Sigmoid colon (tissue), 4 donors: Measurements from ENCODE around the gene TWNK.

Experiments
- CTCF ChIP-seq, 4 experiments: fragments of 450-650 bp in 3 of 4; fragments of 200-600 bp in 1 of 4; IDR thresholded peaks; one replicate each; pipeline ENCODE4 v1.5.1; 2016 to 2019; ENCODE audit warnings: antibody characterized with exemption in 4 of 4, mild to moderate bottlenecking in 3 of 4, moderate library complexity in 2 of 4
- EP300 ChIP-seq, 4 donors: sonication (generic); formaldehyde crosslinking; IDR thresholded peaks; one replicate each; pipeline ENCODE4 v1.6.1; 2017; ENCODE audit warnings: antibody characterized with exemption in 4 of 4
- POLR2A ChIP-seq, 2 donors: fragments of 450-650 bp; IDR thresholded peaks; one replicate each; pipeline ENCODE4 v1.6.1; 2016; ENCODE audit warnings: antibody characterized with exemption in 2 of 2, mild to moderate bottlenecking in 2 of 2, moderate library complexity in 2 of 2
- POLR2AphosphoS5 ChIP-seq, 4 donors: sonication (generic); formaldehyde crosslinking; IDR thresholded peaks; one replicate each; pipeline ENCODE4 v1.6.1; 2017; ENCODE audit warnings: antibody characterized with exemption in 4 of 4

- no peak for TF ChIP-seq CTCF (IDR thresholded peaks at IDR 0.05)
- TF ChIP-seq POLR2AphosphoS5 (IDR thresholded peaks at IDR 0.05): no peak
- no peak for TF ChIP-seq EP300 (IDR thresholded peaks at IDR 0.05)
- no peak for TF ChIP-seq POLR2A (IDR thresholded peaks at IDR 0.05)
Observed at GRCh38 chr10:100977436-100977835, 9.9 kb upstream of the TWNK start.
